Measurements from ENCODE around the gene FAM222A.

- no peak for TF ChIP-seq CTCF (IDR thresholded peaks at IDR 0.05)
- TF ChIP-seq EZH2 (IDR thresholded peaks at IDR 0.05): no peak
- TF ChIP-seq EZH2phosphoT487 (IDR thresholded peaks at IDR 0.05): no peak
Observed at GRCh38 chr12:109765446-109765810, 51.8 kb downstream of the FAM222A start.
